Fibroblast of villous mesenchyme (primary cell): Measurements from ENCODE around the gene LRRC39. TPM values are rescaled to one million over a fixed set of nuclear protein-coding genes. Genes with fewer than 3 reads are reported as not detected.

Experiments used
- DNase-seq: peaks from one replicate; pipeline ENCODE4 v3.0.0-alpha.2; 2010; ENCODE audit warnings: low read depth
- H3K4me3 ChIP-seq: 2 replicates; pipeline ENCODE4 v1.5.1; 2011; ENCODE audit warnings: low read depth, mild to moderate bottlenecking, low read length
- total RNA-seq: library from RNA; depleted of rRNA; stranded (reverse); fragments of >200 nt; gene quantifications from 2 replicates; pipeline ENCODE4 v1.2.3, GENCODE V29; 2012
- TF ChIP-seq, protein P1 (sequence below): IDR thresholded peaks from 2 replicates; pipeline ENCODE4 v1.5.1; 2012; ENCODE audit warnings: low read depth, mild to moderate bottlenecking, low read length; ENCODE audit not compliant: insufficient read depth

The LRRC39 gene
- total RNA-seq, 1 donor: not detected

DNA sequence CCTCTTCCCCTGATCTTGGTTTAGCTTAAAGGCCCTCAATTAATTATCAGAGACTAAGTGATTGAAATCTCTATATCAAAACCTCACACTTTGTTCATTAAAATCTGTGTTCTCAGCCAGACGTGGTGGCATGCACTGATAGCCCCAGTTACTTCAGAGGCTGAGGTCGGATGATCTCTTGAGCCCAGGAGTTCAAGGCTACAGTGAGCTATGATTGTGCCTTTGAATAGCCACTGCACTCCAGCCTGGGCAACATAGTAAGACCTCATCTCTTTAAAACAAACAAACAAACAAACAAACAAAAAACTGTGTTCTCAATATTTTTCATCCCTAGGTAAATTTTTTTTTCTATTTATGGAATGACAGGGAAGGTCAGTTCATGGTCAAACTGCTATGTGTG is 26.4 kb downstream of the LRRC39 start:
- no peak for DNase-seq
- no peak overlapping the region for H3K4me3 ChIP-seq
- TF ChIP-seq, protein P1, sequence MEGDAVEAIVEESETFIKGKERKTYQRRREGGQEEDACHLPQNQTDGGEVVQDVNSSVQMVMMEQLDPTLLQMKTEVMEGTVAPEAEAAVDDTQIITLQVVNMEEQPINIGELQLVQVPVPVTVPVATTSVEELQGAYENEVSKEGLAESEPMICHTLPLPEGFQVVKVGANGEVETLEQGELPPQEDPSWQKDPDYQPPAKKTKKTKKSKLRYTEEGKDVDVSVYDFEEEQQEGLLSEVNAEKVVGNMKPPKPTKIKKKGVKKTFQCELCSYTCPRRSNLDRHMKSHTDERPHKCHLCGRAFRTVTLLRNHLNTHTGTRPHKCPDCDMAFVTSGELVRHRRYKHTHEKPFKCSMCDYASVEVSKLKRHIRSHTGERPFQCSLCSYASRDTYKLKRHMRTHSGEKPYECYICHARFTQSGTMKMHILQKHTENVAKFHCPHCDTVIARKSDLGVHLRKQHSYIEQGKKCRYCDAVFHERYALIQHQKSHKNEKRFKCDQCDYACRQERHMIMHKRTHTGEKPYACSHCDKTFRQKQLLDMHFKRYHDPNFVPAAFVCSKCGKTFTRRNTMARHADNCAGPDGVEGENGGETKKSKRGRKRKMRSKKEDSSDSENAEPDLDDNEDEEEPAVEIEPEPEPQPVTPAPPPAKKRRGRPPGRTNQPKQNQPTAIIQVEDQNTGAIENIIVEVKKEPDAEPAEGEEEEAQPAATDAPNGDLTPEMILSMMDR: no peak

DNA sequence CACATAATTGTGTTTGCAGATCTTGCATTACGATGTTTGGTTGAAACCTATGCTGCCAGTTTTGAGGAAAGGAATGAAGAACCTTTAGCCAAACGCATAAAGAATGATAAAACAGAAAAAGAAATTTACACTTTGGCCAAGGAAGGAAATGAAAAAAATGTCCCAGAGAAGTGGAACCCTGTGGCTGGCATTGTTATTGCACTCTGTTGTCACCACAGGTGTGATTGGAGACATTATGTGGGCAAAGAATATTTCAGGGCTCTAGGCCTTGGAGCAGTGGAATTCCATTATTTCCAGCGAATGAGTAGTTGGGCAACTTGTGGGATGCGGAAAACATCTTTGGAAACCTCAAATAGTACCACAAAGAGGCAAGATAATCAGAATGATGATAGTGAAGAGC is 30.2 kb downstream of the LRRC39 start:
- DNase-seq: no peak
- TF ChIP-seq, protein P1: no peak
- no peak overlapping the region for H3K4me3 ChIP-seq

DNA sequence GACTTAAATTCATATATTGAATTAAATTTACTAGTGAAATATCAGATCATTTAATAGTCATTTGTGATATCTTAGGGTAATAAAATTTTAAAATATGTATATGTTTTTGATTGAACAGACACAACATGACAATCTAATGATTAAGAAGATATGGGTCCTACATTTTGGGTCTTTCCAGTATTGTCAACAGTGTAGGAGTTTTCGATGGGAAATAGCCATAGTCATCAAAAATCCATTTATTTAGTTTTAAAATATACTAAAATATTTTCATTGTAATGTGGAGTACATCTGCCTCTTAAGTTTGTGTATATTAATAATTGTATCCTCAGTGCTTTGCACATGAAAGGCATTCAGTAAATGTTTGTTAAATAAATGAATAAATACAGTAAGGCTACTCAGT is 31.1 kb downstream of the LRRC39 start:
- TF ChIP-seq, protein P1: no peak
- no peak overlapping the region for H3K4me3 ChIP-seq
- DNase-seq: no peak

DNA sequence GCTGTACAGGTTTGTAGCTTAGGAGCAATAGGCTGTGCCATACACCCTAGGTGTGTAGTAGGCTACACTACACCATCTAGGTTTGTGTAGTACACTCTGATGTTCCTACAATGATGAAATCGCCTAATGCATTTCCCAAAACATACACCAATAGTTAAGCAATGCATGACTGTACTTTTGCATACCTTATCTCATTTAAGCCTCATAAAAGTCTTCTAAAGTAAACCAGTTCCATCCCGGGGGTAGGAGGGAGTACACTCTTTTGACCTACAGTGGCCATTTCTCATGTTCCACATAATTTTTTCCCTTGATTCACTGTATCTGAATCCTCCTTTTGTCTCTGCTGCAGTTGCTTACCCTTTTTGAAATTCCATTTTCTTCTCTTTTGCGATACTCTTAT is 32.9 kb downstream of the LRRC39 start:
- H3K4me3 ChIP-seq: no peak overlapping the region
- TF ChIP-seq, protein P1: no peak
- peak; percentile 94 for DNase-seq

DNA sequence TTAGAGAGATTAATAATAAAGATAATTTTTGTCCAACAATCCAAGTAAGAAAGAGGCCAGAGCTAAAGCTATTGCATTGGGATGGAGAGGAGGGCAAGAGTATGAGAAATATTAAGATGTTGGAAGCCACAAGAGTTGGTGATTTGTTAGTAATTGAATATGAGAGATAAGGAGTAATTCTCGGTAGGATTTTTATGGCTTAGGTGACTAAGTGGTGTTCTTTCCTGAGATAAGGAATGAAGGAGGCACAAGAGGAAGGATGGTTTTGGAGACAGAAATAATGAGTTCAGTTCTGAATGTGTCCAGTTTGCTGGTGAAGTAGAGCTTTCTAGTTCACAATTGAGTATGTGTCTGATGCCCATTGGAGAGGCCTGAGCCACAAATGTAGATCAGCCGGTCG is 35.7 kb downstream of the LRRC39 start:
- TF ChIP-seq, protein P1: no peak
- no peak overlapping the region for H3K4me3 ChIP-seq
- DNase-seq: no peak

DNA sequence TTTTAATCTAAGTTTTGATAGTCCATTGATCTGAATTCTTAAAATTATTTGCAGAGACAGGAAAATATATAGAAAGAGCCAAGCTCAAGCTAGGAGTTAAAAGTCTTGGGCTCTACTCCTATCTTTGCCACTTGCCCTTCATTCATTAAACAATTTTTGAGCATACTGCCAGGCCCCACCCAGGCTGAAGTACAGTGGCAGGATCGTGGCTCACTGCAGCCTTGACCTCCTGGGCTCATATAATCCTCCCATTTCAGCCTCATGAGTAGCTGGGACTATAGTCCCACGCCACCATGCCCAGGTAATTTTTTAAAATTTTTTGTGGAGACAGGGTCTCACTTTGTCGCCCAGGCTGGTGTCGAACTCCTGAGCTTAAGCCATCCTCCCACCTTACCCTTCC is 36.9 kb downstream of the LRRC39 start:
- H3K4me3 ChIP-seq: no peak overlapping the region
- TF ChIP-seq, protein P1: no peak

DNA sequence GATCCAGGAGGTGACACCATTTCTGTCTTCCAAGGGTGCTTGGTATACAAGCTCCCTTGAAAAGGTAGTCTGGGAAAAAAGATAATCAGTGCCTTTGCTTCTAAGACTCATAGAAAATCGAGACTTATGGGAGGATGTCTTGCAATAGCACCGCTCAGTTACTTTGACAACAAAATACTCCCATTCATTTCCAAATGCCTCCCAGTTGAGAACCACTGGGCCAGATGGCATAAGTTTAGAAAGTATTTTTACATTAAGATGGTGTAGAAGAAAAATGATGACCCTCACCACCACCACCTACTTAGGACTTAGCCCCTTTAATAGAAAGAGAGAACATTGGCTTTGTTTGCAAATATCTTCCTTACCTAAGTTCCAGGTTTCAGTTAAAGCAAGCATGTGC is 40.5 kb downstream of the LRRC39 start:
- no peak for DNase-seq
- TF ChIP-seq, protein P1: no peak
- H3K4me3 ChIP-seq: no peak overlapping the region

More for the DNA sequence above, 36.9 kb downstream of the LRRC39 start:
- no peak for DNase-seq
